DND-41 (cell line): ENCODE results near the gene DCAKD.
A peak's percentile ranks its signal among the peaks of the same experiment; 100 is the strongest.

Experiments used
- ATAC-seq: fragments of 200-7000 bp; cut with Tn5 transposase; 3 replicates; pipeline ENCODE4 v1.9.1; 2021; ENCODE audit warnings: low read depth; ENCODE audit not compliant: insufficient read depth
- DNase-seq: peaks from one replicate; pipeline ENCODE4 v3.0.0-alpha.2; 2020
- H2AFZ ChIP-seq: 2 replicates; pipeline ENCODE4 v1.6.0; 2012; ENCODE audit warnings: low read depth, low read length
- H3K27ac ChIP-seq: 2 replicates; pipeline ENCODE4 v1.5.1; 2012; ENCODE audit warnings: low read length, inconsistent platforms
- H3K27me3 ChIP-seq: fragments of 200-600 bp; sonication (generic); 2 replicates; pipeline ENCODE4 v1.6.0; 2012; ENCODE audit warnings: low read length, mild to moderate bottlenecking, inconsistent platforms; ENCODE audit not compliant: insufficient read depth, poor library complexity
- H3K36me3 ChIP-seq: 2 replicates; pipeline ENCODE4 v1.5.1; 2012; ENCODE audit warnings: low read length, inconsistent platforms; ENCODE audit not compliant: insufficient read depth
- H3K4me1 ChIP-seq: 2 replicates; pipeline ENCODE4 v1.5.1; 2012; ENCODE audit warnings: mild to moderate bottlenecking, low read length; ENCODE audit not compliant: insufficient read depth
- H3K4me2 ChIP-seq: 2 replicates; pipeline ENCODE4 v1.6.0; 2012; ENCODE audit warnings: mild to moderate bottlenecking, moderate library complexity, low read length, inconsistent platforms; ENCODE audit not compliant: insufficient read depth
- H3K4me3 ChIP-seq, 2 experiments: fragments of 200-600 bp in 1 of 2; shearing (Covaris generic) in 1 of 2; 2 replicates each; pipeline ENCODE4 v1.5.1; 2012 to 2016; ENCODE audit warnings: inconsistent platforms in 2 of 2, low read length in 2 of 2, mild to moderate bottlenecking in 2 of 2, low read depth in 1 of 2, moderate library complexity in 1 of 2
- H3K79me2 ChIP-seq: 2 replicates; pipeline ENCODE4 v1.6.0; 2012; ENCODE audit warnings: low read length, inconsistent platforms; ENCODE audit not compliant: insufficient read depth
- H3K9ac ChIP-seq: 2 replicates; pipeline ENCODE4 v1.6.0; 2012; ENCODE audit warnings: low read depth, mild to moderate bottlenecking, inconsistent platforms, low read length, moderate library complexity
- H3K9me3 ChIP-seq: 2 replicates; pipeline ENCODE4 v1.5.1; 2012; ENCODE audit warnings: low read length, moderate library complexity, mild to moderate bottlenecking, inconsistent platforms; ENCODE audit not compliant: insufficient read depth, severe bottlenecking
- H4K20me1 ChIP-seq: 2 replicates; pipeline ENCODE4 v1.6.0; 2012; ENCODE audit warnings: low read length; ENCODE audit not compliant: insufficient read depth
- EZH2 ChIP-seq: IDR thresholded peaks from 3 replicates; pipeline ENCODE4 v1.6.1; 2012; ENCODE audit warnings: borderline replicate concordance, low read depth, mild to moderate bottlenecking, moderate library complexity, low read length, inconsistent platforms; ENCODE audit not compliant: severe bottlenecking
- TF ChIP-seq, protein P1 (sequence below): IDR thresholded peaks from 2 replicates; pipeline ENCODE4 v1.5.1; 2012; ENCODE audit warnings: borderline replicate concordance, low read length, moderate library complexity, mild to moderate bottlenecking; ENCODE audit not compliant: poor library complexity, severe bottlenecking; ENCODE audit errors: extremely low read depth

The DCAKD gene, protein sequence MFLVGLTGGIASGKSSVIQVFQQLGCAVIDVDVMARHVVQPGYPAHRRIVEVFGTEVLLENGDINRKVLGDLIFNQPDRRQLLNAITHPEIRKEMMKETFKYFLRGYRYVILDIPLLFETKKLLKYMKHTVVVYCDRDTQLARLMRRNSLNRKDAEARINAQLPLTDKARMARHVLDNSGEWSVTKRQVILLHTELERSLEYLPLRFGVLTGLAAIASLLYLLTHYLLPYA

DNA sequence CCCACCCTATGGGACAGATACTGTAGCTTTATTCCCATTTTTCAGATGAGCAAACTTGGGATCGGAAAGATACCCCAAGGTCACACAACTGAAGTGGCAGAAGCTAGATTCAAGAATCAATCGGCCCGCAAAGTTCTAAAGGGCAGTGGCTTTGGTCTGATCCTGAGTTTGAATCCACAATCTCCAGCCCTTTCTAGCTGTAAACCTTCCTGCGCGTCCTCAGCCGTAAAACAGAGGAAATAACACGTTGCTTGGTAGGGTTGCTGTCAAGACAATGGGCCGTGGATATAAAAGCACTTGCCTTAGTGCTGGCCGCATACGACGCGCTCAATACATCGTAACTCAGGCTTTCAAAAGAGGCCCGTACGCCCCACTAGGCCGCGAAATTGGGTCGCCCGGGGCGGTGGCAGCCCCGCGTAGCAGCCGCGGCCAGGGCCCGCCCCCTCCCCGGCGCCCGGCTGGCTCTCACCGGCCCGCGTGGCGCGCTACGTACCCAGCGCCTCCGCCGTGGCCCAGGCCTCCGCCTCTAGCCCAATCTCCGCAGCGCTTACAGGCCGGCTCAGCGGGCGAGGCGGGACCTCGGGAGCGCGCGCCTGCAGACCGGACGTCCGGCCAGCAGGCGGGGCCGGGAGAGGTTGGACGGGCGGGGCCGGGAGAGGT is at the start of gene DCAKD:
TSS of gene DCAKD (minus strand) at position 573 of the 660 bp plus-strand sequence. CDS start 16,747 bp downstream, outside the sequence.
- Histone ChIP-seq H4K20me1 (0 out of 2 replicates have a peak, but pooled peaks cover 3% of the 10 kb centered on the region), H3K4me3 (peak within 1 kb of the TSS; percentile 66 to 82), H3K36me3 (peaks cover 9% of the 10 kb centered on the region), H3K79me2 (peaks cover 55% of the 10 kb centered on the region), H3K4me1 (peaks cover 35% of the 10 kb centered on the region), H3K27ac (peak within 1 kb of the TSS; percentile 91), H3K9ac (peak within 1 kb of the TSS; percentile 92), H3K27me3 (no peaks in the 10 kb centered on the region), H3K9me3 (no peaks in the 10 kb centered on the region), H2AFZ (peak within 1 kb of the TSS; percentile 76), H3K4me2 (peak within 1 kb of the TSS; percentile 71)
- TF ChIP-seq EZH2: no peak
- DNase-seq: peak; percentile 94
- ATAC-seq: peak; percentile 98

DNA sequence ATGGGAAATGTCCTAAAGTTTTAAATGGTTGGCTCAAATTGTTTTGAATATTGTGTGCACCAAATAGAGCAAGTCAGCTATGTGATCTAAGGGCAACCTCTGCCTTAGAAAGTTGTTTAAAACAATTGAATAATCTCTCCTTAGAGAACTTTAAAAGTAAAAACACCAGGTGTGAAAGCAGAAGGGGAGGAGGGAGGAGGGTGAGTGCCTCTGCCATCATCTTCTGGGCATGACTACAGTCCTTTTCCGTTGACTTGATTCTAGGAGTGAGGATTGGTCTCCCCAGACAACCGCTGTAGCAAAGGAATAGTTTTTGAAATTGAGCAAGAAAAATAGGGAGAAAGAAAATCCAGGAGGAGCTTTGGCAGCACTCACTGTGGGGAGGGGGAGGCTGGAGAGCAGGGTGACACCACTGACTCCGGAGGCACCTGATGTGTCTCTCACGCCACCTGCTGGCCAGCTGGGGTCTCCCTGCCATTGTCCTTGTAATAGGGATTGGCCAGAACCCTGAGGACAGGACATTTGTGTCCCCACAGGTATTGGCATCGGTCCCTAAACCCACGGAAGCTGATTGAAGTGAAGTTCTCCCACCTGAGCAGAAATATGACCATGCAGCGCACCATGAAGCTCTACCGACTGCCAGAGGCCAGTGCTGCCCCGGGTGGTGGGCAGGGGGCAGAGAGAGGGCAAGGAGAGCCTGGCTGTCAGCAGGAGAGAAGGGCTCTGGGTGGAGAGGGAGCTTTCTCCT is 47.6 kb upstream of the DCAKD start:
- Histone ChIP-seq H4K20me1 (peaks cover 13% of the 10 kb centered on the region), H3K9ac (no peak overlapping the region), H3K27ac (no peak overlapping the region), H3K27me3 (no peaks in the 10 kb centered on the region), H3K36me3 (peaks cover 87% of the 10 kb centered on the region), H3K4me3 (no peak overlapping the region), H3K4me1 (no peaks in the 10 kb centered on the region), H3K4me2 (no peak overlapping the region), H3K79me2 (no peaks in the 10 kb centered on the region), H2AFZ (no peak overlapping the region), H3K9me3 (no peaks in the 10 kb centered on the region)
- DNase-seq (peak; percentile 73), ATAC-seq (peak; percentile 90)
- no peak for TF ChIP-seq EZH2
- TF ChIP-seq, protein P1, sequence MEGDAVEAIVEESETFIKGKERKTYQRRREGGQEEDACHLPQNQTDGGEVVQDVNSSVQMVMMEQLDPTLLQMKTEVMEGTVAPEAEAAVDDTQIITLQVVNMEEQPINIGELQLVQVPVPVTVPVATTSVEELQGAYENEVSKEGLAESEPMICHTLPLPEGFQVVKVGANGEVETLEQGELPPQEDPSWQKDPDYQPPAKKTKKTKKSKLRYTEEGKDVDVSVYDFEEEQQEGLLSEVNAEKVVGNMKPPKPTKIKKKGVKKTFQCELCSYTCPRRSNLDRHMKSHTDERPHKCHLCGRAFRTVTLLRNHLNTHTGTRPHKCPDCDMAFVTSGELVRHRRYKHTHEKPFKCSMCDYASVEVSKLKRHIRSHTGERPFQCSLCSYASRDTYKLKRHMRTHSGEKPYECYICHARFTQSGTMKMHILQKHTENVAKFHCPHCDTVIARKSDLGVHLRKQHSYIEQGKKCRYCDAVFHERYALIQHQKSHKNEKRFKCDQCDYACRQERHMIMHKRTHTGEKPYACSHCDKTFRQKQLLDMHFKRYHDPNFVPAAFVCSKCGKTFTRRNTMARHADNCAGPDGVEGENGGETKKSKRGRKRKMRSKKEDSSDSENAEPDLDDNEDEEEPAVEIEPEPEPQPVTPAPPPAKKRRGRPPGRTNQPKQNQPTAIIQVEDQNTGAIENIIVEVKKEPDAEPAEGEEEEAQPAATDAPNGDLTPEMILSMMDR: peak; percentile 90

DNA sequence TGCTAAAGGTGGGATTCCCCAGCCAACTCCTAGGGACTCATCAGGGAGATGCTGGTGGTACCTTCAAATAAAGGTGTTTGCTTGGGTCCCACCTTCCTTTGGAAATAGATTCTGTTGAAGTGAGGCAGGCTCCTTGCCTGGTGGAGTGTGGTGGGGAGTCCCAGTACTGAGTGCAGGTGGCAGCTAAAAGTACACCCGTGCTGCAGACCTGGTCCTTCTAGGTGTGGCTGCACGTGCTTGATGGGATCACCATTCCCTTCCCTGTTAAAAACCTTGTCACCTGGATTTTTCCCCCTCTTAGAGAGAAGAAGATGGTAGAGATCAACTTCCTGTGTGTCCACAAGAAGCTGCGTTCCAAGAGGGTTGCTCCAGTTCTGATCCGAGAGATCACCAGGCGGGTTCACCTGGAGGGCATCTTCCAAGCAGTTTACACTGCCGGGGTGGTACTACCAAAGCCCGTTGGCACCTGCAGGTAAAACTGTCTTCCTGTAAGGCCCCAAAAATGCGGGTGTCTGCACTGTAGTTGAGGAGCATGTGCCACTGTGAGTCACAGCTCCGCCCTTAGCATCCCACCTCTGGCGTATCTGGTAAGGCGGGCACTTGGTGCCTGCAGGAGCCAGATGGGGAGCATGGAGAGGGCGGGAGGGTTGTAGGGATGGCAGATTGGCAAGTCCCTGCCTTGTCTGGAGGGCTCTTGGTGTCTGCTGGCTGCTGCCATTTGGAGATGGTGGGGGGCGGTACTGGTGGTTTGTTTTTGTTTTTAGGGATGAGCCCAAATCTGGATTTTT is 46.8 kb upstream of the DCAKD start:
- Histone ChIP-seq H3K27me3 (no peaks in the 10 kb centered on the region), H3K9me3 (no peaks in the 10 kb centered on the region), H3K4me1 (no peaks in the 10 kb centered on the region), H3K27ac (no peak overlapping the region), H4K20me1 (peaks cover 13% of the 10 kb centered on the region), H3K9ac (no peak overlapping the region), H2AFZ (no peak overlapping the region), H3K4me3 (no peak overlapping the region), H3K79me2 (no peaks in the 10 kb centered on the region), H3K4me2 (no peak overlapping the region), H3K36me3 (peaks cover 87% of the 10 kb centered on the region)
- ATAC-seq: no peak
- DNase-seq: no peak
- TF ChIP-seq EZH2: no peak
- TF ChIP-seq, protein P1: no peak
